ENCODE results near the gene GRM1.

The GRM1 gene

GRCh38 chr6:146339716-146340115 is 310.9 kb downstream of the GRM1 start:
- Histone ChIP-seq H3K9ac (ENCODE audit: insufficient read length) (no peak overlapping the region), H3K27ac (no peak overlapping the region), H3K9me3 (ENCODE audit: low read depth, low read length) (no peaks in the 10 kb centered on the region), H3K36me3 (ENCODE audit: insufficient read depth, low read length) (no peaks in the 10 kb centered on the region), H3K4me3 (no peak overlapping the region)
- TF ChIP-seq POLR2AphosphoS5 (IDR thresholded peaks at IDR 0.05; ENCODE audit: borderline replicate concordance, low read depth, low read length) (no peak), FOXP2 (optimal IDR thresholded peaks at IDR 0.05; ENCODE audit: control extremely low read depth, extremely low read length, insufficient read depth) (no peak), EZH2 (IDR thresholded peaks at IDR 0.05) (no peak)
- no peak for DNase-seq (ENCODE audit: low read depth, low spot score)

- H3K9ac ChIP-seq (ENCODE audit: insufficient read length): no peak overlapping the region
- no peak overlapping the region for H3K27ac ChIP-seq
- TF ChIP-seq POLR2AphosphoS5 (IDR thresholded peaks at IDR 0.05; ENCODE audit: borderline replicate concordance, low read depth, low read length) (no peak), FOXP2 (optimal IDR thresholded peaks at IDR 0.05; ENCODE audit: control extremely low read depth, extremely low read length, insufficient read depth) (no peak), EZH2 (IDR thresholded peaks at IDR 0.05) (no peak)
- DNase-seq (ENCODE audit: low read depth, low spot score): no peak
- no peaks in the 10 kb centered on the region for H3K36me3 ChIP-seq (ENCODE audit: insufficient read depth, low read length)
- no peak overlapping the region for H3K4me3 ChIP-seq
- no peaks in the 10 kb centered on the region for H3K9me3 ChIP-seq (ENCODE audit: low read depth, low read length)
Measured at GRCh38 chr6:146341493-146342230, 312.8 kb downstream of the GRM1 start.

- H3K9me3 ChIP-seq (ENCODE audit: low read depth, low read length): no peaks in the 10 kb centered on the region
- TF ChIP-seq POLR2AphosphoS5 (IDR thresholded peaks at IDR 0.05; ENCODE audit: borderline replicate concordance, low read depth, low read length) (no peak), EZH2 (IDR thresholded peaks at IDR 0.05) (no peak)
- H3K4me3 ChIP-seq: no peak overlapping the region
- no peak overlapping the region for H3K9ac ChIP-seq (ENCODE audit: insufficient read length)
- no peak for DNase-seq (ENCODE audit: low read depth, low spot score)
- no peaks in the 10 kb centered on the region for H3K36me3 ChIP-seq (ENCODE audit: insufficient read depth, low read length)
- no peak overlapping the region for H3K27ac ChIP-seq
Measured at GRCh38 chr6:146345598-146345997, 316.7 kb downstream of the GRM1 start.

GRCh38 chr6:146347090-146347489 is 318.2 kb downstream of the GRM1 start:
- no peaks in the 10 kb centered on the region for H3K36me3 ChIP-seq (ENCODE audit: insufficient read depth, low read length)
- DNase-seq (ENCODE audit: low read depth, low spot score): no peak
- no peak for TF ChIP-seq EZH2 (IDR thresholded peaks at IDR 0.05)
- no peak for TF ChIP-seq POLR2AphosphoS5 (IDR thresholded peaks at IDR 0.05; ENCODE audit: borderline replicate concordance, low read depth, low read length)
- TF ChIP-seq FOXP2 (optimal IDR thresholded peaks at IDR 0.05; ENCODE audit: control extremely low read depth, extremely low read length, insufficient read depth): no peak
- H3K4me3 ChIP-seq: no peak overlapping the region
- H3K9me3 ChIP-seq (ENCODE audit: low read depth, low read length): no peaks in the 10 kb centered on the region
- no peak overlapping the region for H3K9ac ChIP-seq (ENCODE audit: insufficient read length)
- no peak overlapping the region for H3K27ac ChIP-seq

- TF ChIP-seq POLR2AphosphoS5 (IDR thresholded peaks at IDR 0.05; ENCODE audit: borderline replicate concordance, low read depth, low read length) (no peak), FOXP2 (optimal IDR thresholded peaks at IDR 0.05; ENCODE audit: control extremely low read depth, extremely low read length, insufficient read depth) (no peak)
- H3K36me3 ChIP-seq (ENCODE audit: insufficient read depth, low read length): no peaks in the 10 kb centered on the region
- H3K27ac ChIP-seq: no peak overlapping the region
- H3K9ac ChIP-seq (ENCODE audit: insufficient read length): no peak overlapping the region
- no peak for DNase-seq (ENCODE audit: low read depth, low spot score)
- H3K9me3 ChIP-seq (ENCODE audit: low read depth, low read length): no peaks in the 10 kb centered on the region
- H3K4me3 ChIP-seq: no peak overlapping the region
Measured at GRCh38 chr6:146347690-146348089, 318.8 kb downstream of the GRM1 start.

- no peak for TF ChIP-seq FOXP2 (optimal IDR thresholded peaks at IDR 0.05; ENCODE audit: control extremely low read depth, extremely low read length, insufficient read depth)
- no peak for TF ChIP-seq POLR2AphosphoS5 (IDR thresholded peaks at IDR 0.05; ENCODE audit: borderline replicate concordance, low read depth, low read length)
- no peak for TF ChIP-seq EZH2 (IDR thresholded peaks at IDR 0.05)
Measured at GRCh38 chr6:146351018-146351417, 322.2 kb downstream of the GRM1 start.

GRCh38 chr6:146352163-146352562 is 323.3 kb downstream of the GRM1 start:
- Histone ChIP-seq H3K9ac (ENCODE audit: insufficient read length) (no peak overlapping the region), H3K36me3 (ENCODE audit: insufficient read depth, low read length) (no peaks in the 10 kb centered on the region), H3K27ac (no peak overlapping the region), H3K9me3 (ENCODE audit: low read depth, low read length) (no peaks in the 10 kb centered on the region), H3K4me3 (no peak overlapping the region)
- TF ChIP-seq EZH2 (IDR thresholded peaks at IDR 0.05) (no peak), FOXP2 (optimal IDR thresholded peaks at IDR 0.05; ENCODE audit: control extremely low read depth, extremely low read length, insufficient read depth) (no peak), POLR2AphosphoS5 (IDR thresholded peaks at IDR 0.05; ENCODE audit: borderline replicate concordance, low read depth, low read length) (no peak)
- DNase-seq (ENCODE audit: low read depth, low spot score): no peak

More at GRCh38 chr6:146351018-146351417, 322.2 kb downstream of the GRM1 start:
- Histone ChIP-seq H3K27ac (no peak overlapping the region), H3K36me3 (ENCODE audit: insufficient read depth, low read length) (no peaks in the 10 kb centered on the region), H3K9me3 (ENCODE audit: low read depth, low read length) (no peaks in the 10 kb centered on the region), H3K9ac (ENCODE audit: insufficient read length) (no peak overlapping the region), H3K4me3 (no peak overlapping the region)
- no peak for DNase-seq (ENCODE audit: low read depth, low spot score)

GRCh38 chr6:146354451-146354850 is 325.6 kb downstream of the GRM1 start:
- H3K36me3 ChIP-seq (ENCODE audit: insufficient read depth, low read length): no peaks in the 10 kb centered on the region
- no peak overlapping the region for H3K27ac ChIP-seq
- H3K9ac ChIP-seq (ENCODE audit: insufficient read length): no peak overlapping the region
- TF ChIP-seq FOXP2 (optimal IDR thresholded peaks at IDR 0.05; ENCODE audit: control extremely low read depth, extremely low read length, insufficient read depth): no peak
- no peak for TF ChIP-seq EZH2 (IDR thresholded peaks at IDR 0.05)
- no peak for TF ChIP-seq POLR2AphosphoS5 (IDR thresholded peaks at IDR 0.05; ENCODE audit: borderline replicate concordance, low read depth, low read length)
- no peaks in the 10 kb centered on the region for H3K9me3 ChIP-seq (ENCODE audit: low read depth, low read length)
- no peak overlapping the region for H3K4me3 ChIP-seq
- DNase-seq (ENCODE audit: low read depth, low spot score): no peak
